Trophoblast cell (in vitro differentiated cells and primary cell): Measurements from ENCODE around the gene MAPK11.

Source experiments
- DNase-seq, 2 donors: peaks; one replicate each; pipeline ENCODE4 v3.0.0-alpha.2; 2016
- H2AFZ ChIP-seq: 2 replicates; pipeline ENCODE4 v1.6.1; 2013; ENCODE audit warnings: low read length, moderate library complexity, mild to moderate bottlenecking; ENCODE audit not compliant: insufficient read depth, poor library complexity
- H2AK5ac ChIP-seq: 2 replicates; pipeline ENCODE4 v1.6.1; 2013; ENCODE audit warnings: mild to moderate bottlenecking, low read length
- H2BK120ac ChIP-seq: 2 replicates; pipeline ENCODE4 v1.6.1; 2013; ENCODE audit warnings: low read length, mild to moderate bottlenecking, moderate library complexity; ENCODE audit not compliant: insufficient read depth, poor library complexity
- H2BK12ac ChIP-seq: 2 replicates; pipeline ENCODE4 v1.6.1; 2013; ENCODE audit warnings: mild to moderate bottlenecking, low read length, moderate library complexity
- H2BK5ac ChIP-seq: 2 replicates; pipeline ENCODE4 v1.6.1; 2013; ENCODE audit warnings: low read length, low read depth, moderate library complexity, mild to moderate bottlenecking; ENCODE audit not compliant: poor library complexity
- H3K14ac ChIP-seq: 2 replicates; pipeline ENCODE4 v1.6.1; 2013; ENCODE audit warnings: mild to moderate bottlenecking, low read length
- H3K18ac ChIP-seq: 2 replicates; pipeline ENCODE4 v1.6.1; 2013; ENCODE audit warnings: mild to moderate bottlenecking, low read length
- H3K23ac ChIP-seq: 2 replicates; pipeline ENCODE4 v1.6.1; 2013; ENCODE audit warnings: low read length
- H3K27ac ChIP-seq: 2 replicates; pipeline ENCODE4 v1.5.1; 2013; ENCODE audit warnings: low read depth, mild to moderate bottlenecking, inconsistent platforms, low read length, moderate library complexity
- H3K27me3 ChIP-seq: 2 replicates; pipeline ENCODE4 v1.6.1; 2013; ENCODE audit warnings: inconsistent platforms, mild to moderate bottlenecking, low read length, moderate library complexity; ENCODE audit not compliant: insufficient read depth
- H3K36me3 ChIP-seq, 2 experiments: 1 replicate in 1 of 2; 2 replicates in 1 of 2; pipeline ENCODE4 v1.6.1; 2013; ENCODE audit warnings: low read length in 2 of 2, mild to moderate bottlenecking in 2 of 2, moderate library complexity in 1 of 2; ENCODE audit not compliant: insufficient read depth in 2 of 2, control insufficient read depth in 1 of 2
- H3K4ac ChIP-seq: 2 replicates; pipeline ENCODE4 v1.6.1; 2013; ENCODE audit warnings: low read depth, mild to moderate bottlenecking, low read length, moderate library complexity
- H3K4me1 ChIP-seq, 2 experiments: 1 replicate in 1 of 2; 2 replicates in 1 of 2; pipeline ENCODE4 v1.6.1; 2013; ENCODE audit warnings: low read length in 2 of 2, mild to moderate bottlenecking in 2 of 2, moderate library complexity in 1 of 2; ENCODE audit not compliant: insufficient read depth in 2 of 2, control insufficient read depth in 1 of 2
- H3K4me2 ChIP-seq: 2 replicates; pipeline ENCODE4 v1.6.1; 2013; ENCODE audit warnings: inconsistent platforms, mild to moderate bottlenecking, low read length, moderate library complexity
- H3K4me3 ChIP-seq: 2 replicates; pipeline ENCODE4 v1.5.1; 2013; ENCODE audit warnings: mild to moderate bottlenecking, low read depth, low read length, inconsistent platforms
- H3K79me1 ChIP-seq: one replicate; pipeline ENCODE4 v1.6.1; 2013; ENCODE audit warnings: low read length
- H3K79me2 ChIP-seq: 2 replicates; pipeline ENCODE4 v1.6.1; 2013; ENCODE audit warnings: low read length, mild to moderate bottlenecking; ENCODE audit not compliant: control insufficient read depth, insufficient read depth, poor library complexity
- H3K9ac ChIP-seq: 2 replicates; pipeline ENCODE4 v1.6.1; 2013; ENCODE audit warnings: mild to moderate bottlenecking, low read length
- H3K9me3 ChIP-seq: 2 replicates; pipeline ENCODE4 v1.6.1; 2013; ENCODE audit warnings: low read depth, mild to moderate bottlenecking, control low read depth, inconsistent platforms, low read length; ENCODE audit not compliant: insufficient read depth
- H4K12ac ChIP-seq: 2 replicates; pipeline ENCODE4 v1.6.1; 2013; ENCODE audit warnings: low read depth, mild to moderate bottlenecking, low read length, moderate library complexity
- H4K8ac ChIP-seq: 2 replicates; pipeline ENCODE4 v1.6.1; 2013; ENCODE audit warnings: low read depth, mild to moderate bottlenecking, low read length, moderate library complexity
- H4K91ac ChIP-seq: one replicate; pipeline ENCODE4 v1.6.1; 2013; ENCODE audit warnings: low read depth, mild to moderate bottlenecking, low read length, moderate library complexity
- WGBS: extraction: QIAGEN DNeasy Blood & Tissue Kit; methylation state at CpG from one replicate; pipeline ENCODE4 v1.1.7; 2013; ENCODE audit warnings: missing lambda C conversion rate; ENCODE audit not compliant: insufficient read length, insufficient coverage; ENCODE audit errors: extremely low coverage; 5-methylcytosine and 5-hydroxymethylcytosine counted together

The MAPK11 gene

GRCh38 chr22:50298937-50299784 lies 29.0 kb upstream of the MAPK11 start:
- no peak overlapping the region for H3K9ac ChIP-seq
- peaks cover 4% of the 10 kb centered on the region for H3K9me3 ChIP-seq
- DNase-seq, result peak; percentile 62 to 77
- H3K27me3 ChIP-seq, result no peaks in the 10 kb centered on the region
- H2AFZ ChIP-seq, result no peak overlapping the region
- H3K18ac ChIP-seq, result peak overlapping the region; percentile 73
- peak overlapping the region; percentile 55 for H4K91ac ChIP-seq
- H3K4me1 ChIP-seq, result peaks cover 40 to 44% of the 10 kb centered on the region in 2 experiments
- H2BK12ac ChIP-seq, result peak overlapping the region; percentile 44
- H2BK120ac ChIP-seq, result peak overlapping the region; percentile 47
- H4K12ac ChIP-seq, result no peak overlapping the region
- peaks cover 18% of the 10 kb centered on the region for H3K79me1 ChIP-seq
- H3K27ac ChIP-seq, result no peak overlapping the region
- no peak overlapping the region for H2BK5ac ChIP-seq
- WGBS, result no CpG with 5 or more reads among the region's 59 CpGs
- peak overlapping the region; percentile 21 for H2AK5ac ChIP-seq
- H3K23ac ChIP-seq, result no peak overlapping the region
- peak overlapping the region; percentile 77 for H3K4ac ChIP-seq
- H3K4me2 ChIP-seq, result peak overlapping the region; percentile 77
- H3K4me3 ChIP-seq, result peak overlapping the region; percentile 53
- peak overlapping the region; percentile 49 for H3K14ac ChIP-seq
- peak overlapping the region; percentile 4 for H4K8ac ChIP-seq
- peaks cover 11% of the 10 kb centered on the region for H3K79me2 ChIP-seq
- peaks cover 3 to 9% of the 10 kb centered on the region in 2 experiments for H3K36me3 ChIP-seq

DNA sequence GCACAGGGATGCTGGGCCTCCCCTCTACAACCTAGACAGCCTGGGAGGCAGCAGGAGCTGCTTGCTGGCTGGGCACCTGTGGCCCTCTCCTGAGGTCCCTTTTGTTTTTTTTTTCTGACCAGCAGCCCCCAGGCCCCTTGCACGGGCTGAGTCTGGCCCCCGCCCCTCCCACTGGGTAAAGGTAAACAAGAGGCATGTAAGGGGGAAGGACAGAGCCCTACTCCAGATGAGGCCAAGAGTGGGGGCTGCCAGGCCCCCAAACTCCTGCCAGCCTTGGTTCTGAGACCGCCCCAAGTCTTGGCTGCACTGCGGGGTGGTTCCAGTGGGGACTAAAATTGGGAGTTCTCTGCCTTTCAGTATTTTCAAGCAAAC lies 28.1 kb upstream of the MAPK11 start:
- Histone ChIP-seq H3K9me3 (peaks cover 4% of the 10 kb centered on the region), H2BK5ac (no peak overlapping the region)
- no CpG with 5 or more reads among the region's 4 CpGs for WGBS

GRCh38 chr22:50297510-50298265 lies 27.5 kb upstream of the MAPK11 start:
- H2BK12ac ChIP-seq, result peak overlapping the region; percentile 47
- H2AK5ac ChIP-seq, result no peak overlapping the region
- no peak overlapping the region for H3K27ac ChIP-seq
- H3K79me2 ChIP-seq, result peaks cover 17% of the 10 kb centered on the region
- H3K9me3 ChIP-seq, result peaks cover 4% of the 10 kb centered on the region
- H2BK5ac ChIP-seq, result no peak overlapping the region
- H3K36me3 ChIP-seq, result peaks cover 3 to 9% of the 10 kb centered on the region in 2 experiments
- no peak overlapping the region for H3K4me3 ChIP-seq
- H3K14ac ChIP-seq, result no peak overlapping the region
- no peak overlapping the region for H2BK120ac ChIP-seq
- peaks cover 26% of the 10 kb centered on the region for H3K79me1 ChIP-seq
- H4K12ac ChIP-seq, result no peak overlapping the region
- no peak overlapping the region for H3K9ac ChIP-seq
- no peak overlapping the region for H3K4me2 ChIP-seq
- no peak overlapping the region for H4K91ac ChIP-seq
- H3K18ac ChIP-seq, result peak overlapping the region; percentile 23
- no peaks in the 10 kb centered on the region for H3K27me3 ChIP-seq
- no peak overlapping the region for H2AFZ ChIP-seq
- no peak for DNase-seq
- peaks cover 37 to 45% of the 10 kb centered on the region in 2 experiments for H3K4me1 ChIP-seq
- H3K4ac ChIP-seq, result peak overlapping the region; percentile 21
- no peak overlapping the region for H4K8ac ChIP-seq
- no peak overlapping the region for H3K23ac ChIP-seq
- WGBS, result no CpG with 5 or more reads among the region's 20 CpGs

More for the DNA sequence above, 28.1 kb upstream of the MAPK11 start:
- H2BK120ac ChIP-seq, result no peak overlapping the region
- no peak overlapping the region for H3K4ac ChIP-seq
- DNase-seq, result no peak
- H4K8ac ChIP-seq, result no peak overlapping the region
- H4K12ac ChIP-seq, result no peak overlapping the region
- peaks cover 36 to 41% of the 10 kb centered on the region in 2 experiments for H3K4me1 ChIP-seq
- peaks cover 20% of the 10 kb centered on the region for H3K79me1 ChIP-seq
- H3K14ac ChIP-seq, result no peak overlapping the region
- H3K4me3 ChIP-seq, result no peak overlapping the region
- no peak overlapping the region for H4K91ac ChIP-seq
- H3K27me3 ChIP-seq, result no peaks in the 10 kb centered on the region
- no peak overlapping the region for H3K27ac ChIP-seq
- no peak overlapping the region for H3K18ac ChIP-seq
- no peak overlapping the region for H2AK5ac ChIP-seq
- no peak overlapping the region for H2BK12ac ChIP-seq
- no peak overlapping the region for H3K23ac ChIP-seq
- no peak overlapping the region for H2AFZ ChIP-seq
- peaks cover 3 to 9% of the 10 kb centered on the region in 2 experiments for H3K36me3 ChIP-seq
- H3K79me2 ChIP-seq, result peaks cover 13% of the 10 kb centered on the region
- no peak overlapping the region for H3K4me2 ChIP-seq
- H3K9ac ChIP-seq, result no peak overlapping the region

- H3K79me2 ChIP-seq, result peaks cover 19% of the 10 kb centered on the region
- no CpG with 5 or more reads among the region's 29 CpGs for WGBS
- H2BK5ac ChIP-seq, result no peak overlapping the region
- no peaks in the 10 kb centered on the region for H3K27me3 ChIP-seq
- peak overlapping the region; percentile 21 for H3K4ac ChIP-seq
- H4K8ac ChIP-seq, result no peak overlapping the region
- peaks cover 41 to 50% of the 10 kb centered on the region in 2 experiments for H3K4me1 ChIP-seq
- no peak overlapping the region for H2AK5ac ChIP-seq
- H2BK120ac ChIP-seq, result no peak overlapping the region
- H3K9me3 ChIP-seq, result peaks cover 4% of the 10 kb centered on the region
- H3K14ac ChIP-seq, result no peak overlapping the region
- no peak overlapping the region for H4K12ac ChIP-seq
- H3K9ac ChIP-seq, result no peak overlapping the region
- H3K4me3 ChIP-seq, result no peak overlapping the region
- H3K27ac ChIP-seq, result no peak overlapping the region
- H3K4me2 ChIP-seq, result no peak overlapping the region
- H3K79me1 ChIP-seq, result peaks cover 30% of the 10 kb centered on the region
- peaks cover 3 to 9% of the 10 kb centered on the region in 2 experiments for H3K36me3 ChIP-seq
- H4K91ac ChIP-seq, result no peak overlapping the region
- peak overlapping the region; percentile 23 for H3K18ac ChIP-seq
- H2AFZ ChIP-seq, result no peak overlapping the region
- no peak for DNase-seq
- H3K23ac ChIP-seq, result no peak overlapping the region
- no peak overlapping the region for H2BK12ac ChIP-seq
These were observed 26.7 kb upstream of the MAPK11 start for GRCh38 chr22:50296658-50297490.
